Glomerular visceral epithelial cell (primary cell): ENCODE measurements around the gene DNMT3L.

ENCODE experiments used
- DNase-seq: peaks from one replicate; pipeline ENCODE4 v3.0.0-alpha.2; 2016; ENCODE audit errors: extremely low spot score

DNMT3L gene

GRCh38 chr21:44261675-44262295, at the start of gene DNMT3L:
DNMT3L (minus strand) TSS chr21:44261897; CDS start chr21:44261259, 638 bp downstream.
- no peak for DNase-seq

DNA sequence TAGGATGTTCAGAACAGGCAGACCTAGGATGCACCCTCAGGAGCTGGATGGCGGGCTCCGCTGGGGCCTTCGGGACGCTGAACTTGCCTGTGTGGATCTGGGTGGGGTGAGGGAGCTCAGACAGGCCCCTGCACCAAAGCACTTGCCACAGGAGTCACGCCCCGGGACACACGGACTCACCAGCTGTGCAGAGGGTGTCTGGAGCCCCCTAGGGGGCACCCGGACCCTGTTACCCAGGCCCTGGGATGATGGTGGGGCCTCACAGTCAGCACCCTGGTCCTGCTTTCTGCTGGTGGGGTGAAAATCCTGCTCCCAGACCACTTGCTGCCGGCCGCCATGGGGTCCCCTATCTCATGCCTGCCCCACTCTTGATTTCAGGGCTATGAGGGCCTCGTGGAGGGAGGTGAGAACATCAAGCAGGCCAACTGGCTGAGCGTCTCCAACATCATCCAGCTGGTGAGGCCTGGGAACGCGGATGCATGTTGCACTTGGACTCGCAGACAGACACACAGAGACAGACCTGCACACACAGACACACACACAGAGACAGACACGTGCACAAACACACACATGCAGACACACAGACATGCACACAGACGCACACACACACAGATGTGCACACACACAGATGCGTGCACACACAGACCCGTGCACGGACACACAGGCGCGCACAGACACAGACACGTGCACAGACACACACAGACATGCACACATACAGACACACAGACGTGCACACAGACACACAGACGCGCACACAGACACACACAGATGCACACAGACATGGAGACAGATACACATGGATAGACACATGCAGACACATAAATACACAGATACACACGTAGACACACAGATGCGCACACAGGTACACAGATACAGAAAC, 49.2 kb upstream of the DNMT3L start:
- no peak for DNase-seq

GRCh38 chr21:44306936-44307704, 45.4 kb upstream of the DNMT3L start:
- no peak for DNase-seq

DNA sequence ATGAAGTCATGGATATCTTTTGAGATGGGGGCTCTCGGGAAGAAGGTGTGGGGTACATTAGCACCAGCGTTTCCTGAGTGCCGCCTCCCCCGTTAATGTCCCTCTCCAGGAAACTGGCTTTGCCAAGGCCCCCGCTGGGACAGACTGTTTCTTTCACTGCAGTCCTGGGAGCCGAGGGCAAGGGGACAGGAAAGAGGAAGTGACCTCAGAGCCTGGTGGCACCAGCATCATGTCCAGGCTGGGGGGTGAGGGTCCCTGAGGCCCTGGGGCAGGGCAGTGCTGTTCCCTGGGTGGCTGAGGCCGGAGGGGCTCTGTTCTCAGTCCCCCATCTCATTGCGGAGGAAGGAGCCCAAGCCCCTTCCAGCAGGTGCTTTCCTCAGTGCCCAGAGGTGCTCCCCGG, 44.0 kb upstream of the DNMT3L start:
- no peak for DNase-seq

- DNase-seq, result peak; percentile 49
Observed at GRCh38 chr21:44304877-44305293, 43.2 kb upstream of the DNMT3L start.

DNA sequence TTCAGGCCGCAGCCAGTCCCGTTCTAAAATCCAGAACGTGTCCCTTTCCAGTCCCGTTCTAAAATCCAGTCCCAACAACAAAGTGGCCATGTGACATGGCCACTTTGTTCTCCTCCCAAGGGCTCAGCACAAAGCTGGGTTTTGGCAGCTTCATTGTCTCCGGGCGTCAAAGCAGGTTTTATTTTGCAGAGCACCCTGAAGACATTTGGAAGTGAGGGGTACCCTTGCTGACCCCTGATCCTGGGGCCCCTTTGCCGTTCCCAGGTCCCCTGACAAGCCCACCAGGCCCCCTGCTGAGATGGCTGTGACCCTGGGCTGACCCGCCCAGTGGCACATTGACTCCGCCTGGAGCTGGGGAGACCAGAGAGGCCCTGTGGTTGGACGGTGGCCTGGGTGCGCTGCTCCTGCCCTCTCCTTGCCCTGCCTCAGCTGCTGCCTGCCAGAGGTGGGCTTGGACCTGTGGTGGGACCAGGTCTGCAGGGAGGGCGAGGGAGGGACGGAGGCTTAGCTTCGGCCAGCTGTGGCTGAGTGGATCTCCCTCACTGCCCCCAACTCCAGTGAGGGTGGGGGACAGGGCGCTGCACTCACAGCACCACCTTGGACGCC, 42.4 kb upstream of the DNMT3L start:
- DNase-seq, result no peak

GRCh38 chr21:44303490-44303981, 41.8 kb upstream of the DNMT3L start:
- DNase-seq, result peak; percentile 52

GRCh38 chr21:44302573-44303401, 41.1 kb upstream of the DNMT3L start:
- DNase-seq, result peak; percentile 24

- DNase-seq, result peak; percentile 18
Observed at GRCh38 chr21:44301961-44302406, 40.3 kb upstream of the DNMT3L start.

GRCh38 chr21:44301141-44301540, 39.4 kb upstream of the DNMT3L start:
- DNase-seq, result no peak

GRCh38 chr21:44300262-44300959, 38.7 kb upstream of the DNMT3L start:
- DNase-seq, result peak; percentile 65

DNA sequence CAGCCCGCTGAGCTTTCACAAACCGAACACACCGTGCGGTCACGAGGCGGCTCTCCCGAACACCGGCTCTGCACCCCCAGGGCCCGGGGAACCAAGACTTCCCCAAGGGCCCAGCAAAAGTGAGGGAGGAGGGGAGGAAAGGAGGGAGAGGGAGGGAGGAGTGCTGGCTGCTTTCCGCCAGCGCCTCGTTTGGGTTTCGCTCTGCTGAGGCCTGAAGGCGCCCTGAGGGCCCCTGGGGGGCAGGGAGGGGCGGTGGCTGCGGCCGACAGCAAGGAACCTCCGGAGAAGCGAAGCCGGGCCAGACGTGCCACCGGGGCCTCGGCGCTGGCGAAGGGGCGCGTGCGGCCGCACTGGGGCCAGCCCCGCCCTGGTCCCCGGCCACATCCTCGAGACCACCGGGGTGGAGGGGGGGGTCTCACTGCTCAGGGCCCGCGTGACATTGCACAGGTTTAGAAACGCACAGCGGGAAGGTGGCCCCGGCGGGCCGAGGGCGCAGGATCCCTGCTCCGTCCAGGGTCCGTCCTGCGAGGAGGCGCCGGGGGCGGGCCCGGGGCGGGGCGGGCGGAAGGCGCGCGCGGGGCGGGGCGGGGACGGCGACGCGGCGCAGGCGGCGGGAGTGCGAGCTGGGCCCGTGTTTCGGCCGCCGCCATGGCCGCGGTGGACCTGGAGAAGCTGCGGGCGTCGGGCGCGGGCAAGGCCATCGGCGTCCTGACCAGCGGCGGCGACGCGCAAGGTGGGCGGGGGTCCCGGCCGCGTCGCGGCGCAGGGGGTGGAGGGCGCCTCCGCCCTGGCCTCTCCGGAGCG, 38.0 kb upstream of the DNMT3L start, which contains the start of gene PFKL:
PFKL (plus strand) TSS at position 596 of the 804 bp plus-strand sequence; CDS start at position 649, 53 bp downstream.
- DNase-seq, result peak; percentile 73

DNA sequence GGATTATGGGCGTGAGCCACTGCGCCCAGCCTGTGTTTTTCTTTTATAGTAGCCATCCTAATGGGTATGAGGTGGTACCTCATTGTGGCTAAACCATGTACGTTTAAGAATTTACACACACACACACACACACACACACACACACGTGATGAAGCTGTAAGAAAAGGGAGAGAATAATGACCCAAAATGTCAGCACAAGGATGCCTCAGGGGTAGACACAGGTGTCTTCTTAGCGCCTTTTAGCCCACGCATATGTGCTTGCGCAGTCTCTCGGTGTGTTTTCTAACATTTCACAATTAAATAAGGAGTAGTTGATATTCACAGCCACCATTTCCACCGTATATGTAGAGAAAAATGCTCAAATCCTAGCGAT, 37.4 kb upstream of the DNMT3L start:
- DNase-seq, result peak; percentile 13

DNA sequence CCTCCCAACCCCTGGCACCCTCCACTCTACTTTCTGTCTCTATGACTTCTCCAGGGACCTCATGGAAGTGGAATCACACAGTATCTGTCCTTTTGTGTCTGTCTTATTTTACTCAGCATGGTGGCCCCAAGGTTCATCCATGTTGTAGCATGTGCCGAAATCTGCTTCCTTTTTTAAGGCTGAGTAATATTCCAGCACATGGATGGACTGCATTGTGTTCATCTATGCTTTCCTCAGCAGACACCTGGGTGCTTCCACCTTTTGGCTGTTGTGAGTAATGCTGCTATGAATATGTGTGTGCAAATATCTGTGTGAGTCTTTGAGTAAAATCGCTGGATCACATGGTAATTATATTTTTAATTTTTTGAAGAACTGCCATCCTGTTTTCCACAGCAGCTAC, 36.6 kb upstream of the DNMT3L start:
- DNase-seq, result no peak

DNA sequence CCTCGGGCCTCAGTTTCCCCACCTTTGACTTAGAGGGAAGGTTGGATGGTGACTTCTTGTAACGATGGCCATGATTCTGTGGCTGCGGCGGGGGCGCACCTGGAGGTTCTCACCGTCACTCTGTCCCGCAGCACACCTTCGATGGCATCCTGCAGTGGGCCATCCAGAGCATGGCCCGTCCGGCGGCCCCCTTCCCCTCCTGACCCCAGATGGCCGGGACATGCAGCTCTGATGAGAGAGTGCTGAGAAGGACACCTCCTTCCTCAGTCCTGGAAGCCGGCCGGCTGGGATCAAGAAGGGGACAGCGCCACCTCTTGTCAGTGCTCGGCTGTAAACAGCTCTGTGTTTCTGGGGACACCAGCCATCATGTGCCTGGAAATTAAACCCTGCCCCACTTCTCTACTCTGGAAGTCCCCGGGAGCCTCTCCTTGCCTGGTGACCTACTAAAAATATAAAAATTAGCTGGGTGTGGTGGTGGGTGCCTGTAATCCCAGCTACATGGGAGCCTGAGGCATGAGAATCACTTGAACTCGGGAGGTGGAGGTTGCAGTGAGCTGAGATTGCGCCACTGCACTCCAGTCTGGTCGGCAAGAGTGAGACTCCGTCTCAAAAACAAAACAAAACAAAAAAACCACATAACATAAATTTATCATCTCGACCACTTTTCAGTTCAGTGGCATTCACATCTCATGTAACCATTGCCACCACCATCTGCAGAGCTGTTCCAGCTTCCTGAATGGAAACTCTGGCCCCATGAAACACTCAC, 36.0 kb upstream of the DNMT3L start:
- DNase-seq, result peak; percentile 84

DNA sequence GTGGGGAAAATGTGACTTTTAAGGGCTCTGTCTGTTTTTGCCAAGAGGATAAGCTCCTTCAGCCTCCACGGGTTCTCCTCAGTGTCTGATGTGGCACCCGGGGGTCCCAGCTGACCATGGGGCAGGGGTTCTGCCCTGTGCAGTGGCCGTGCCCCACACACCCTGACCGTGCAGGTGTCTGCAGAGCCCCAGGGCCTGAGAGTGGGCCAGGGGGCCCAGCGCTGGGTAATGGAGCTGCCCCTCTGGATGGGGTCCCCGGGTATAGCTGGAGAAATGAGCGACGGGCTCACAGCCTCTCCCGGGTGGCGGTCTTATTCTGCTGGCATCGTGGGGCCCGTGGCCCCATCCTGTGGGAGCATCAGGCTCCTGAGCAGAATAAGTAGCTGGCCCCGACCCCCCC, 35.2 kb upstream of the DNMT3L start:
- DNase-seq, result no peak

GRCh38 chr21:44296103-44296519, 34.4 kb upstream of the DNMT3L start:
- DNase-seq, result no peak

DNA sequence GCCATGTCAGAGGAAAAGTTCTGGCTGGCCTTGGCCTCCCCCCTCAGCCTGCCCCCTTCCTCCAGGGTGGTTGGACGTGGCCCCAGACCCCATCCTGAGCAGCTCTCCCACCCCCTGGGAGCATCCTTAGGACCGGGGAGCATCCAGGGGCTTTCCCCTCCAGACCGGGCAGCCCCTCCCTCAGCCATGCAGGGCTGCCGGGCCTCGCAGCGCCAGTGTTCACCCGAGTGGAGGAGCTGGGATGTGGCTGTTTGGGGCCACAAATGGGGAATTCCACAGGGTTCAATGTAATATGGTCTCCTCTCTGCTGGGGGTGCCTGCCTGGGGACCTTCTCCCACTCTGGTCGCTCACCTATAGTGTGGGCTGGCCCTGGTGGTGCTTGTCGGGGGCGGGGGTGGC, 33.9 kb upstream of the DNMT3L start:
- no peak for DNase-seq
